Ishikawa (cell line): ENCODE results near the gene PSTPIP1.

Source experiments
- EGR1 ChIP-seq: IDR thresholded peaks from 2 replicates; pipeline ENCODE4 v1.6.1; 2012
- EP300 ChIP-seq: IDR thresholded peaks from 2 replicates; pipeline ENCODE4 v1.6.1; 2012; ENCODE audit warnings: borderline replicate concordance
- RAD21 ChIP-seq: IDR thresholded peaks from 2 replicates; pipeline ENCODE4 v1.6.1; 2012; ENCODE audit warnings: low read depth
- USF1 ChIP-seq: IDR thresholded peaks from 2 replicates; pipeline ENCODE4 v1.6.1; 2012
- YY1 ChIP-seq: IDR thresholded peaks from 2 replicates; pipeline ENCODE4 v1.6.1; 2012; ENCODE audit warnings: low read depth
- ZBTB7A ChIP-seq: IDR thresholded peaks from 2 replicates; pipeline ENCODE4 v1.6.1; 2012; ENCODE audit warnings: low read depth
- TF ChIP-seq, protein P1 (sequence below): IDR thresholded peaks from 2 replicates; pipeline ENCODE4 v1.6.1; 2012; ENCODE audit warnings: low read depth, mild to moderate bottlenecking
- TF ChIP-seq, protein P2 (sequence below): IDR thresholded peaks from 2 replicates; pipeline ENCODE4 v1.6.1; 2012

DNA sequence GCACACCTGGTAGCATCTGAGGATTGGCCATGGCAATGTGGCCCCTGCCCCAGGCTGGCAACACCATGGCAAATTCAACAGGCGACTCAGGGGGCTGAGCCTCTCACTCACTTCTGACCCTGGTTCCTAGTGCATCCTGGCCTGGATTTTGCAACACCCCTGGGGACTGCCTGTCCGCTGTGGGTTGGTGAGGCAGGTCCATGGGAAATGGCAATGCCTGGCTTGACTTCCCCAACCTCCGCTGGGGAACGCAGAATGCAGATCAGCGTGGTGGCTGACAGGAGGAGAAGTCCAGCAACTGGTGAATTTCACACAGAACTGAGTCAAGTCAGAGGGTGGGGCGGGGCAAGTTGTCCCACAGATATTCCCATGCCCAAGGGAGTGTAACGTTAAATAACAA lies 3.9 kb upstream of the PSTPIP1 start:
- TF ChIP-seq EP300 (no peak), RAD21 (no peak), ZBTB7A (no peak), EGR1 (no peak), YY1 (no peak), USF1 (no peak)
- TF ChIP-seq, protein P1, sequence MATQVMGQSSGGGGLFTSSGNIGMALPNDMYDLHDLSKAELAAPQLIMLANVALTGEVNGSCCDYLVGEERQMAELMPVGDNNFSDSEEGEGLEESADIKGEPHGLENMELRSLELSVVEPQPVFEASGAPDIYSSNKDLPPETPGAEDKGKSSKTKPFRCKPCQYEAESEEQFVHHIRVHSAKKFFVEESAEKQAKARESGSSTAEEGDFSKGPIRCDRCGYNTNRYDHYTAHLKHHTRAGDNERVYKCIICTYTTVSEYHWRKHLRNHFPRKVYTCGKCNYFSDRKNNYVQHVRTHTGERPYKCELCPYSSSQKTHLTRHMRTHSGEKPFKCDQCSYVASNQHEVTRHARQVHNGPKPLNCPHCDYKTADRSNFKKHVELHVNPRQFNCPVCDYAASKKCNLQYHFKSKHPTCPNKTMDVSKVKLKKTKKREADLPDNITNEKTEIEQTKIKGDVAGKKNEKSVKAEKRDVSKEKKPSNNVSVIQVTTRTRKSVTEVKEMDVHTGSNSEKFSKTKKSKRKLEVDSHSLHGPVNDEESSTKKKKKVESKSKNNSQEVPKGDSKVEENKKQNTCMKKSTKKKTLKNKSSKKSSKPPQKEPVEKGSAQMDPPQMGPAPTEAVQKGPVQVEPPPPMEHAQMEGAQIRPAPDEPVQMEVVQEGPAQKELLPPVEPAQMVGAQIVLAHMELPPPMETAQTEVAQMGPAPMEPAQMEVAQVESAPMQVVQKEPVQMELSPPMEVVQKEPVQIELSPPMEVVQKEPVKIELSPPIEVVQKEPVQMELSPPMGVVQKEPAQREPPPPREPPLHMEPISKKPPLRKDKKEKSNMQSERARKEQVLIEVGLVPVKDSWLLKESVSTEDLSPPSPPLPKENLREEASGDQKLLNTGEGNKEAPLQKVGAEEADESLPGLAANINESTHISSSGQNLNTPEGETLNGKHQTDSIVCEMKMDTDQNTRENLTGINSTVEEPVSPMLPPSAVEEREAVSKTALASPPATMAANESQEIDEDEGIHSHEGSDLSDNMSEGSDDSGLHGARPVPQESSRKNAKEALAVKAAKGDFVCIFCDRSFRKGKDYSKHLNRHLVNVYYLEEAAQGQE = no peak
- TF ChIP-seq, protein P2, sequence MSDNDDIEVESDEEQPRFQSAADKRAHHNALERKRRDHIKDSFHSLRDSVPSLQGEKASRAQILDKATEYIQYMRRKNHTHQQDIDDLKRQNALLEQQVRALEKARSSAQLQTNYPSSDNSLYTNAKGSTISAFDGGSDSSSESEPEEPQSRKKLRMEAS = no peak
